Peyer's patch (tissue), 4 donors: ENCODE measurements around the gene PLA2G4B.

Source experiments
- CTCF ChIP-seq, 6 experiments: fragments of 450-650 bp in 4 of 6; fragments of 200-600 bp in 2 of 6; sonication (generic) in 1 of 6; IDR thresholded peaks; one replicate each; pipeline ENCODE4 v1.5.1; 2017 to 2019; ENCODE audit warnings: antibody characterized with exemption in 6 of 6, mild to moderate bottlenecking in 3 of 6, moderate library complexity in 1 of 6
- POLR2A ChIP-seq, 2 donors: fragments of 450-650 bp; IDR thresholded peaks; one replicate each; pipeline ENCODE4 v1.5.1; 2017; ENCODE audit warnings: antibody characterized with exemption in 2 of 2, mild to moderate bottlenecking in 2 of 2, moderate library complexity in 2 of 2

- TF ChIP-seq CTCF (IDR thresholded peaks at IDR 0.05) = no peak
- no peak for TF ChIP-seq POLR2A (IDR thresholded peaks at IDR 0.05)
These were observed 14.4 kb upstream of the PLA2G4B start for GRCh38 chr15:41824062-41824745.
